H9 (cell line): ENCODE results near the gene POLR2H. TPM values are rescaled to one million over a fixed set of nuclear protein-coding genes. Genes with fewer than 3 reads are reported as not detected.

ENCODE experiments used
- DNase-seq: peaks from one replicate; pipeline ENCODE4 v3.0.0-alpha.2; 2017
- H2AFZ ChIP-seq: one replicate; pipeline ENCODE4 v1.6.1; 2013; ENCODE audit warnings: mild to moderate bottlenecking, low read length, control low read depth, moderate library complexity
- H2AK5ac ChIP-seq: 2 replicates; pipeline ENCODE4 v1.6.1; 2013; ENCODE audit warnings: low read length, control low read depth, mixed read lengths; ENCODE audit not compliant: insufficient read length
- H2BK120ac ChIP-seq: one replicate; pipeline ENCODE4 v1.6.1; 2013; ENCODE audit warnings: low read depth, mild to moderate bottlenecking, low read length, control low read depth, inconsistent platforms; ENCODE audit not compliant: poor library complexity, severe bottlenecking
- H2BK12ac ChIP-seq: 2 replicates; pipeline ENCODE4 v1.6.1; 2013; ENCODE audit warnings: low read length, control low read depth, mixed read lengths, low read depth; ENCODE audit not compliant: insufficient read length
- H2BK15ac ChIP-seq: 2 replicates; pipeline ENCODE4 v1.6.1; 2013; ENCODE audit warnings: low read depth, low read length, control low read depth
- H2BK20ac ChIP-seq: one replicate; pipeline ENCODE4 v1.6.1; 2013; ENCODE audit warnings: low read depth, mild to moderate bottlenecking, low read length, control low read depth, inconsistent platforms; ENCODE audit not compliant: poor library complexity, severe bottlenecking
- H2BK5ac ChIP-seq: 2 replicates; pipeline ENCODE4 v1.6.1; 2013; ENCODE audit warnings: low read length, control low read depth, mixed read lengths; ENCODE audit not compliant: insufficient read length
- H3K14ac ChIP-seq: 2 replicates; pipeline ENCODE4 v1.6.1; 2013; ENCODE audit warnings: low read length, control low read depth; ENCODE audit not compliant: insufficient read depth
- H3K18ac ChIP-seq: 2 replicates; pipeline ENCODE4 v1.6.1; 2013; ENCODE audit warnings: low read depth, mild to moderate bottlenecking, mixed read lengths, low read length, control low read depth; ENCODE audit not compliant: insufficient read length
- H3K23ac ChIP-seq: 2 replicates; pipeline ENCODE4 v1.6.1; 2013; ENCODE audit warnings: low read length, control low read depth, mixed read lengths, low read depth; ENCODE audit not compliant: insufficient read length
- H3K23me2 ChIP-seq: 2 replicates; pipeline ENCODE4 v1.6.1; 2013; ENCODE audit warnings: low read depth, mild to moderate bottlenecking, mixed read lengths, low read length, control low read depth; ENCODE audit not compliant: insufficient read length, poor library complexity, severe bottlenecking
- H3K27ac ChIP-seq: 2 replicates; pipeline ENCODE4 v1.5.1; 2013; ENCODE audit warnings: low read length, control low read depth, mixed read lengths, low read depth; ENCODE audit not compliant: insufficient read length
- H3K27me3 ChIP-seq: 2 replicates; pipeline ENCODE4 v1.6.1; 2013; ENCODE audit warnings: low read length, control low read depth, inconsistent platforms; ENCODE audit not compliant: insufficient read depth
- H3K4ac ChIP-seq: 2 replicates; pipeline ENCODE4 v1.6.1; 2013; ENCODE audit warnings: low read depth, mild to moderate bottlenecking, control low read depth, inconsistent platforms, low read length, moderate library complexity
- H3K4me1 ChIP-seq: 2 replicates; pipeline ENCODE4 v1.6.1; 2013; ENCODE audit warnings: low read length, control low read depth, inconsistent platforms; ENCODE audit not compliant: insufficient read depth
- H3K4me2 ChIP-seq: 2 replicates; pipeline ENCODE4 v1.6.1; 2013; ENCODE audit warnings: low read length, control low read depth, mixed read lengths; ENCODE audit not compliant: insufficient read length, insufficient read depth
- H3K56ac ChIP-seq: 2 replicates; pipeline ENCODE4 v1.6.1; 2013; ENCODE audit warnings: low read depth, mild to moderate bottlenecking, mixed read lengths, low read length, control low read depth; ENCODE audit not compliant: insufficient read length
- H3K79me1 ChIP-seq: 2 replicates; pipeline ENCODE4 v1.6.1; 2013; ENCODE audit warnings: low read depth, mild to moderate bottlenecking, moderate library complexity, low read length, control low read depth, inconsistent platforms; ENCODE audit not compliant: insufficient read depth, poor library complexity, severe bottlenecking
- H3K79me2 ChIP-seq: 2 replicates; pipeline ENCODE4 v1.6.1; 2013; ENCODE audit warnings: low read length, control low read depth, inconsistent platforms; ENCODE audit not compliant: insufficient read depth
- H3K9ac ChIP-seq: 2 replicates; pipeline ENCODE4 v1.6.1; 2013; ENCODE audit warnings: low read length, control low read depth, mixed read lengths; ENCODE audit not compliant: insufficient read length; ENCODE audit errors: extremely low read depth
- H3K9me3 ChIP-seq: one replicate; pipeline ENCODE4 v1.6.1; 2013; ENCODE audit warnings: low read depth, low read length, inconsistent platforms; ENCODE audit not compliant: control insufficient read depth
- H3T11ph ChIP-seq: one replicate; pipeline ENCODE4 v1.6.1; 2013; ENCODE audit warnings: mild to moderate bottlenecking, low read length, control low read depth, inconsistent platforms
- H4K20me1 ChIP-seq: one replicate; pipeline ENCODE4 v1.6.1; 2013; ENCODE audit not compliant: control insufficient read depth, insufficient read length, insufficient read depth
- H4K5ac ChIP-seq: 2 replicates; pipeline ENCODE4 v1.6.1; 2013; ENCODE audit warnings: low read depth, mild to moderate bottlenecking, mixed read lengths, low read length, control low read depth; ENCODE audit not compliant: insufficient read length
- H4K8ac ChIP-seq: replicated peaks from 2 replicates; pipeline ENCODE4 v1.6.1; 2013; ENCODE audit warnings: low read length, control low read depth, mixed read lengths, low read depth; ENCODE audit not compliant: insufficient read length
- H4K91ac ChIP-seq: 2 replicates; pipeline ENCODE4 v1.6.1; 2013; ENCODE audit warnings: low read depth, mild to moderate bottlenecking, moderate library complexity, mixed read lengths, low read length, control low read depth; ENCODE audit not compliant: insufficient read length
- H3K27ac Mint-ChIP-seq, 3 experiments: 2 replicates in 2 of 3; 3 replicates in 1 of 3; pipeline ENCODE4 v1.8.0; 2020 to 2021; ENCODE audit warnings: mixed read lengths in 3 of 3, mild to moderate bottlenecking in 1 of 3, moderate library complexity in 1 of 3
- H3K27me3 Mint-ChIP-seq: 2 replicates; pipeline ENCODE4 v1.8.0; 2021; ENCODE audit warnings: low read depth, mild to moderate bottlenecking, moderate library complexity, mixed read lengths
- H3K36me3 Mint-ChIP-seq, 3 experiments: 2 replicates in 2 of 3; 3 replicates in 1 of 3; pipeline ENCODE4 v1.8.0; 2020 to 2021; ENCODE audit warnings: low read depth in 3 of 3, mixed read lengths in 3 of 3; ENCODE audit not compliant: insufficient read depth in 1 of 3
- H3K4me1 Mint-ChIP-seq, 2 experiments: 2 replicates each; pipeline ENCODE4 v1.8.0; 2020; ENCODE audit warnings: mixed read lengths in 2 of 2
- H3K4me3 Mint-ChIP-seq, 2 experiments: 2 replicates in 1 of 2; 3 replicates in 1 of 2; pipeline ENCODE4 v1.8.0; 2020 to 2021; ENCODE audit warnings: mild to moderate bottlenecking in 2 of 2, mixed read lengths in 2 of 2, moderate library complexity in 1 of 2
- H3K9me3 Mint-ChIP-seq, 2 experiments: 2 replicates in 1 of 2; 3 replicates in 1 of 2; pipeline ENCODE4 v1.8.0; 2020; ENCODE audit warnings: mild to moderate bottlenecking in 2 of 2, mixed read lengths in 2 of 2, moderate library complexity in 1 of 2
- WGBS: extraction: QIAGEN DNeasy Blood & Tissue Kit; methylation state at CpG from one replicate; pipeline ENCODE4 v1.1.7; 2013; ENCODE audit warnings: missing lambda C conversion rate, low lambda C conversion rate, mixed read lengths; ENCODE audit not compliant: insufficient read length; ENCODE audit errors: extremely low coverage; 5-methylcytosine and 5-hydroxymethylcytosine counted together
- total RNA-seq: library from RNA; stranded (reverse); gene quantifications from 2 replicates; pipeline ENCODE4 v1.2.1, GENCODE V29; 2021
- TF ChIP-seq, protein P1 (sequence below): fragments of 200-600 bp; sonication (generic); conservative IDR thresholded peaks from 3 replicates; pipeline ENCODE4 v1.8.0; 2021; ENCODE audit warnings: antibody characterized with exemption, mild to moderate bottlenecking

The POLR2H gene
- total RNA-seq, 1 experiment from 2014 or later: 115 TPM

DNA sequence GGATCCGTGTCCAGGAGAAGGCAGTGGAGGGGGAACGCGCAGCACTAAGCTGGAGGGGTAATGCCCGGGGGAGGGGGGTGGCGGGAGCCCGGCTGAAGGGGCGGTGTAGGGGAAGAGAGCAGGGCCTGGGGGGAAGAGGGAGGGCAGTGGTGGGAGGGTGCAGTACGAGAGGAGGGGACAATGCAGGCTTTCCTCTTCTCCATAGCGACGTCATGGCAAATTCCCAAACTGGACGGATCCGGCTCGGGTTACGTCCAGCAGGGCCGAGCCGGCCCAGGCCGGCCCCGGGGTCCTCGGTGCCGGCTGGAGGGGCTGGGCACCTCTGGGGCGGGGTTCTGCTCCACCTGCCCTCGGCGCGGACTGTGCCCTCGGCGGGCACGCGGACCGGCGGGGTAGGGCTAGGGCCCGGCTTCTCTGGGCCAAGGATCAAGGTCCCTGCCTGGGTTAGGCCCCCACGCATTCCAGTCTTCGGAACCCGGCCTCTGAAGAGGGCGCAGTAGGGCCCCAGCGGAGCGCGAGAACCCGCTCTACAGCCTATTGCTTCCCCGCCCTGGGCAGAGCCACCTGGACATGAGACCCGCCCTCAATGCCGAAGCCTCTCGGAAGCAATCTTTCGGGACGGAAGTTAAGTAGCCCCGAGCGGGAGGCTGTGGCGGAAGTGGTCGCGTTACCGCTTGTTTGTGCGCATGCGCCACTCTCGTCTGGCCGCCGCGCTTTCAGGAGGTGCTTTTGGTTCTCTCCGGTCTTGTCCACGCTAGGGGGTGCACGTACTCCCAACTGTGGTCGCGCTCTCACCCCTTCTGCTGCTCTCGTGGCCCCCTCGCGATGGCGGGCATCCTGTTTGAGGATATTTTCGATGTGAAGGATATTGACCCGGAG, 1.4 kb downstream of the POLR2H start:
- Mint-ChIP-seq H3K4me3 (peak overlapping the region; percentile 96 to 98), H3K27me3 (peaks cover 8% of the 10 kb centered on the region)
- no CpG with 5 or more reads among the region's 68 CpGs for WGBS

More for the DNA sequence above, 1.4 kb downstream of the POLR2H start:
- no peak overlapping the region for H2BK20ac ChIP-seq
- Mint-ChIP-seq H3K4me1 (peaks cover 23 to 26% of the 10 kb centered on the region in 2 experiments), H3K9me3 (no peaks in the 10 kb centered on the region), H3K36me3 (peaks cover 33 to 49% (median 46%) of the 10 kb centered on the region in 3 experiments; a peak in 6 of 7 replicates), H3K27ac (peak overlapping the region; percentile 94 to 98 (median 97))
- no peak overlapping the region for H4K5ac ChIP-seq
- no peaks in the 10 kb centered on the region for H3K9me3 ChIP-seq
- no peak overlapping the region for H3T11ph ChIP-seq
- no peak overlapping the region for H4K91ac ChIP-seq
- H3K23ac ChIP-seq: no peak overlapping the region
- peak; percentile 98 for DNase-seq
- H2BK15ac ChIP-seq: no peak overlapping the region
- H3K27ac ChIP-seq: peak overlapping the region; percentile 55
- H2BK12ac ChIP-seq: no peak overlapping the region
- no peaks in the 10 kb centered on the region for H3K79me1 ChIP-seq
- no peak overlapping the region for H4K8ac ChIP-seq
- peaks cover 2% of the 10 kb centered on the region for H4K20me1 ChIP-seq
- peaks cover 25% of the 10 kb centered on the region for H3K23me2 ChIP-seq
- no peaks in the 10 kb centered on the region; the same call in 1 of the 2 replicates for H3K79me2 ChIP-seq
- H3K4ac ChIP-seq: no peak overlapping the region; the same call in 1 of the 2 replicates
- no peak overlapping the region for H2AK5ac ChIP-seq
- no peak overlapping the region for H2BK5ac ChIP-seq
- no peak overlapping the region for H2AFZ ChIP-seq
- peak overlapping the region; percentile 84 for H3K18ac ChIP-seq
- peak overlapping the region; percentile 90 for H3K14ac ChIP-seq
- TF ChIP-seq, protein P1, sequence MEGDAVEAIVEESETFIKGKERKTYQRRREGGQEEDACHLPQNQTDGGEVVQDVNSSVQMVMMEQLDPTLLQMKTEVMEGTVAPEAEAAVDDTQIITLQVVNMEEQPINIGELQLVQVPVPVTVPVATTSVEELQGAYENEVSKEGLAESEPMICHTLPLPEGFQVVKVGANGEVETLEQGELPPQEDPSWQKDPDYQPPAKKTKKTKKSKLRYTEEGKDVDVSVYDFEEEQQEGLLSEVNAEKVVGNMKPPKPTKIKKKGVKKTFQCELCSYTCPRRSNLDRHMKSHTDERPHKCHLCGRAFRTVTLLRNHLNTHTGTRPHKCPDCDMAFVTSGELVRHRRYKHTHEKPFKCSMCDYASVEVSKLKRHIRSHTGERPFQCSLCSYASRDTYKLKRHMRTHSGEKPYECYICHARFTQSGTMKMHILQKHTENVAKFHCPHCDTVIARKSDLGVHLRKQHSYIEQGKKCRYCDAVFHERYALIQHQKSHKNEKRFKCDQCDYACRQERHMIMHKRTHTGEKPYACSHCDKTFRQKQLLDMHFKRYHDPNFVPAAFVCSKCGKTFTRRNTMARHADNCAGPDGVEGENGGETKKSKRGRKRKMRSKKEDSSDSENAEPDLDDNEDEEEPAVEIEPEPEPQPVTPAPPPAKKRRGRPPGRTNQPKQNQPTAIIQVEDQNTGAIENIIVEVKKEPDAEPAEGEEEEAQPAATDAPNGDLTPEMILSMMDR: peak; percentile 65
- H3K27me3 ChIP-seq: no peaks in the 10 kb centered on the region; the same call in 1 of the 2 replicates
- H3K56ac ChIP-seq: no peak overlapping the region
- H3K4me1 ChIP-seq: peaks cover 2% of the 10 kb centered on the region; the same call in 1 of the 2 replicates
- peak overlapping the region; percentile 67 for H3K9ac ChIP-seq
- peak overlapping the region; percentile 62 for H2BK120ac ChIP-seq
- H3K4me2 ChIP-seq: peak overlapping the region; percentile 75
